GM19099 (cell line): ENCODE data around the gene PLD5.

ENCODE experiments used
- POLR2A ChIP-seq: IDR thresholded peaks from 3 replicates; pipeline ENCODE4 v1.6.1; 2011; ENCODE audit warnings: low read depth; ENCODE audit not compliant: insufficient read length; ENCODE audit errors: extremely low read depth

The PLD5 gene

GRCh38 chr1:242452573-242452972 is 71.9 kb downstream of the PLD5 start:
- TF ChIP-seq POLR2A, result no peak

GRCh38 chr1:242449661-242450060 is 74.8 kb downstream of the PLD5 start:
- no peak for TF ChIP-seq POLR2A

GRCh38 chr1:242448910-242449645 is 75.4 kb downstream of the PLD5 start:
- no peak for TF ChIP-seq POLR2A

- TF ChIP-seq POLR2A, result no peak
Measured at GRCh38 chr1:242447689-242448088, 76.8 kb downstream of the PLD5 start.

DNA sequence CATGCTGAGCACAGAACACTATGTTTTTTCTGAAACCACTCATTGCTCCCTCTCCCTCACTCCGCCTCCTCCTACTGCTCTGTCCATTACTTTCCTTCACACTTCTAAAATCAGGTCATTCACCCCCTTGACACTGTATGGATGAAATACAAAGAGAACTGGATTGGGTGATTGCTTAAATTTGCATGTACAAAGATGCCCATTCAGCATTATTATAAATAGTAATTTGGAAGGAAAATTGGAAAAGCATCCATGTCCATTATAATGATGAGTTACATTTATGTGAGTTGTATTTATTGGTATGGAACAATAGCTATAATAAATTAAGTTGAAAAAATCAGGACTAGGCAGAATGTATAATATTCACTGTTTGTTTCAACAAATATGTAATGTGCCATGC is 83.7 kb downstream of the PLD5 start:
- no peak for TF ChIP-seq POLR2A

GRCh38 chr1:242435200-242435599 is 89.3 kb downstream of the PLD5 start:
- TF ChIP-seq POLR2A, result no peak

DNA sequence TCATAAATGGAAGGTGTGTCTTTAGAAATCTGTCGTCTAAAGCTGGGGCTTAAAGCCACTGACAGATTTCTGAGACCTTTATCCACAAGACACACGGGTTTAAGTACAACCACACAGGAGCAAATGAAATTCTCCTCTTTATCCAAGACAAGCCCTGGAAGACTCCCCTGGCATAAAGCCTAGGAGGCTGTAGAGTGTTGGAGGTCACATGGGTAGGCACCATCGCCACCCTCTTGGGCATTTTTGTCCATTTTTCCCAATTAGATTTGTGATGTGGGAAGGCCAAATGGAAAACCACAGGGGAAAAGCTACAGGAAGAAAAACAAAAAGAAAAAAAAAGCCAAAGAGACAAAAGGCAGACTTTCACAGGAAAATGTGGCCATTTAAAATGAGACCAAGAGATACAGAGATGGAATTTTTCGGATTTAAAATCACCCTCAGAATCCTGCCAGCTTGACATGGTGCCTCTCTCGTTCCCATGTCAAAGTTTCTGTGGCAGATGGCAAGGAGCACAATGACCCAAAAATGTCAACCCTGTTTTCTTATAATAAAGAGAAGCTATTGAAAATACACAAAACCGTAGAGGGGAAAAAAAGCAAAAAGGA is 91.9 kb downstream of the PLD5 start:
- TF ChIP-seq POLR2A, result no peak

- TF ChIP-seq POLR2A, result no peak
Measured at GRCh38 chr1:242431786-242432185, 92.7 kb downstream of the PLD5 start.

GRCh38 chr1:242430956-242431355 is 93.5 kb downstream of the PLD5 start:
- TF ChIP-seq POLR2A, result no peak

GRCh38 chr1:242428399-242429190 is 95.9 kb downstream of the PLD5 start:
- TF ChIP-seq POLR2A, result no peak

DNA sequence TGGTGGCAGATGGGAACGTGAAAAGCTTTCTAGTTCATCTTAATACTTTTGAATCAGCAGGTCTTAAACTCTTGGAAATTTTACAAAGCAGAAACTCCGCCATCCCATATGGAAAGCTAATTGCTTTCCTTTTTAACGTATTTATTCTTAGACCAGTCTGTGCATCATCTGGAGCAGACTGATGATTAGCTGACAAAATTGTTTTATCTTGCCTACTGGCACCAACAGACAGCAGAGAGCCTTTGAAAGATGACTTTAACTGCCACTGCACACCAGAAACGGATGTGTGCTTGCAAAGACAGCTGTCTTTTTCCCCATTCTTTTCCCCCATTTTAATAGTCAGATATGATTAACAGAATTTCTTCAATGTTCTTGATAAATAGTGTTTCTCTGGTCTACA is 97.0 kb downstream of the PLD5 start:
- no peak for TF ChIP-seq POLR2A

GRCh38 chr1:242426271-242426905 is 98.1 kb downstream of the PLD5 start:
- no peak for TF ChIP-seq POLR2A

- no peak for TF ChIP-seq POLR2A
Measured at GRCh38 chr1:242425232-242425631, 99.3 kb downstream of the PLD5 start.

- TF ChIP-seq POLR2A, result no peak
Measured at GRCh38 chr1:242416657-242417056, 107.8 kb downstream of the PLD5 start.

- TF ChIP-seq POLR2A, result no peak
Measured at GRCh38 chr1:242412921-242413320, 111.6 kb downstream of the PLD5 start.

- no peak for TF ChIP-seq POLR2A
Measured at GRCh38 chr1:242411901-242412300, 112.6 kb downstream of the PLD5 start.

DNA sequence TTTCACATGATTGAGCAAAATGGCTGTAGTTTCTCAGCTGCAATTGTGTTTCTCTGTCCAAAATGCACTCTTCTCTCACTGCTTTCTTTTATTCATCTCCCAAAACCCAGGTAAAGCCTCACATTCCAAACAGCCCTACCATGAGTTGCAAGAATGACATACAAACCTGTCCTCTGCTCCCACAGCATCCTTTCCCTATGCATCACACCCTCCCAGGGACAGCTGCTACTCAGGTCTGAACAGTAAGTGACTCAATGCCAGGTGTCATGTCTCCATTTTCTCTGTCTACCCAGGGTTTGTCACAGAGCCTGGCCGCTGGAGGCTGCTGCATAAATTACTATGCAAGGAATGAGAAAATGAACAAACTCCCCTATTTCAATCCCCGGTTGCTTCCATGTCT is 118.5 kb downstream of the PLD5 start:
- TF ChIP-seq POLR2A, result no peak
